Stomach smooth muscle (tissue), 2 donors: ENCODE data around the gene LPP.

Experiments
- H3K27ac ChIP-seq: one replicate; pipeline ENCODE4 v1.7.0; 2013; ENCODE audit warnings: mild to moderate bottlenecking, low read length, inconsistent platforms
- H3K27me3 ChIP-seq, 2 donors: one replicate each; pipeline ENCODE4 v1.7.0; 2013; ENCODE audit warnings: low read length in 2 of 2; ENCODE audit not compliant: insufficient read depth in 2 of 2, control insufficient read depth in 1 of 2
- H3K36me3 ChIP-seq, 2 donors: one replicate each; pipeline ENCODE4 v1.7.0; 2013; ENCODE audit warnings: low read length in 2 of 2; ENCODE audit not compliant: control insufficient read depth in 2 of 2, insufficient read depth in 2 of 2
- H3K4me1 ChIP-seq: one replicate; pipeline ENCODE4 v1.7.0; 2013; ENCODE audit warnings: low read length; ENCODE audit not compliant: control insufficient read depth, insufficient read depth
- H3K4me3 ChIP-seq, 2 donors: one replicate each; pipeline ENCODE4 v1.7.0; 2013; ENCODE audit warnings: low read length in 2 of 2
- H3K9ac ChIP-seq, 2 donors: one replicate each; pipeline ENCODE4 v1.7.0; 2013; ENCODE audit warnings: low read length in 2 of 2, mild to moderate bottlenecking in 1 of 2
- H3K9me3 ChIP-seq, 2 donors: one replicate each; pipeline ENCODE4 v1.7.0; 2013; ENCODE audit warnings: low read length in 2 of 2; ENCODE audit not compliant: control insufficient read depth in 2 of 2
- donor health status: healthy.
- donor health status: Pancreatic carcinoma.

Gene LPP

GRCh38 chr3:188526057-188526456 lies 372.1 kb downstream of the LPP start:
- no peak overlapping the region for H3K27ac ChIP-seq
- no peaks in the 10 kb centered on the region for H3K9me3 ChIP-seq
- H3K4me1 ChIP-seq: no peaks in the 10 kb centered on the region

GRCh38 chr3:188527389-188527788 lies 373.4 kb downstream of the LPP start:
- Histone ChIP-seq H3K4me1 (no peaks in the 10 kb centered on the region), H3K4me3 (no peak overlapping the region), H3K27ac (no peak overlapping the region), H3K9me3 (no peaks in the 10 kb centered on the region), H3K36me3 (peaks cover 5 to 8% of the 10 kb centered on the region in 2 donors), H3K27me3 (no peaks in the 10 kb centered on the region), H3K9ac (no peak overlapping the region)

More at GRCh38 chr3:188526057-188526456, 372.1 kb downstream of the LPP start:
- Histone ChIP-seq H3K36me3 (peaks cover 5 to 8% of the 10 kb centered on the region in 2 donors), H3K27me3 (no peaks in the 10 kb centered on the region), H3K4me3 (no peak overlapping the region), H3K9ac (no peak overlapping the region)

- Histone ChIP-seq H3K27ac (no peak overlapping the region), H3K36me3 (peaks cover 5 to 8% of the 10 kb centered on the region in 2 donors), H3K9ac (no peak overlapping the region), H3K4me1 (no peaks in the 10 kb centered on the region), H3K9me3 (no peaks in the 10 kb centered on the region), H3K27me3 (no peaks in the 10 kb centered on the region), H3K4me3 (no peak overlapping the region)
Observed at GRCh38 chr3:188528396-188528795, 374.4 kb downstream of the LPP start.

GRCh38 chr3:188529228-188529627 lies 375.3 kb downstream of the LPP start:
- H3K27ac ChIP-seq: no peak overlapping the region
- peaks cover 5 to 8% of the 10 kb centered on the region in 2 donors for H3K36me3 ChIP-seq
- H3K4me1 ChIP-seq: no peaks in the 10 kb centered on the region
- H3K27me3 ChIP-seq: no peaks in the 10 kb centered on the region
- no peak overlapping the region for H3K4me3 ChIP-seq
- H3K9ac ChIP-seq: no peak overlapping the region
- no peaks in the 10 kb centered on the region for H3K9me3 ChIP-seq

GRCh38 chr3:188530226-188530625 lies 376.3 kb downstream of the LPP start:
- Histone ChIP-seq H3K36me3 (peaks cover 0 to 8% of the 10 kb centered on the region in 2 donors), H3K27me3 (no peaks in the 10 kb centered on the region), H3K27ac (no peak overlapping the region), H3K9ac (no peak overlapping the region), H3K9me3 (no peaks in the 10 kb centered on the region), H3K4me1 (no peaks in the 10 kb centered on the region), H3K4me3 (no peak overlapping the region)

GRCh38 chr3:188531210-188531609 lies 377.3 kb downstream of the LPP start:
- Histone ChIP-seq H3K27me3 (no peaks in the 10 kb centered on the region), H3K4me3 (no peak overlapping the region), H3K9ac (no peak overlapping the region), H3K27ac (no peak overlapping the region), H3K9me3 (no peaks in the 10 kb centered on the region), H3K36me3 (peaks cover 0 to 5% of the 10 kb centered on the region in 2 donors), H3K4me1 (no peaks in the 10 kb centered on the region)

GRCh38 chr3:188533172-188533571 lies 379.2 kb downstream of the LPP start:
- Histone ChIP-seq H3K9ac (no peak overlapping the region), H3K9me3 (no peaks in the 10 kb centered on the region), H3K4me3 (no peak overlapping the region), H3K27me3 (no peaks in the 10 kb centered on the region), H3K4me1 (no peaks in the 10 kb centered on the region), H3K36me3 (no peaks in the 10 kb centered on the region), H3K27ac (no peak overlapping the region)

GRCh38 chr3:188533612-188534357 lies 379.8 kb downstream of the LPP start:
- Histone ChIP-seq H3K36me3 (no peaks in the 10 kb centered on the region), H3K4me1 (no peaks in the 10 kb centered on the region), H3K9ac (no peak overlapping the region), H3K27ac (no peak overlapping the region), H3K27me3 (no peaks in the 10 kb centered on the region), H3K4me3 (no peak overlapping the region), H3K9me3 (no peaks in the 10 kb centered on the region)

GRCh38 chr3:188534633-188535032 lies 380.7 kb downstream of the LPP start:
- Histone ChIP-seq H3K36me3 (no peaks in the 10 kb centered on the region), H3K9me3 (no peaks in the 10 kb centered on the region), H3K27me3 (no peaks in the 10 kb centered on the region), H3K4me1 (no peaks in the 10 kb centered on the region), H3K4me3 (no peak overlapping the region), H3K9ac (no peak overlapping the region), H3K27ac (no peak overlapping the region)

- Histone ChIP-seq H3K27ac (no peak overlapping the region), H3K4me1 (no peaks in the 10 kb centered on the region), H3K27me3 (no peaks in the 10 kb centered on the region), H3K4me3 (no peak overlapping the region), H3K9me3 (no peaks in the 10 kb centered on the region), H3K36me3 (no peaks in the 10 kb centered on the region), H3K9ac (no peak overlapping the region)
Observed at GRCh38 chr3:188537606-188538005, 383.6 kb downstream of the LPP start.

GRCh38 chr3:188539037-188539436 lies 385.1 kb downstream of the LPP start:
- Histone ChIP-seq H3K27ac (no peak overlapping the region), H3K4me3 (no peak overlapping the region), H3K9ac (no peak overlapping the region), H3K36me3 (no peaks in the 10 kb centered on the region), H3K4me1 (no peaks in the 10 kb centered on the region), H3K27me3 (no peaks in the 10 kb centered on the region), H3K9me3 (no peaks in the 10 kb centered on the region)
